Astrocyte (in vitro differentiated cells and primary cell): ENCODE measurements around the gene LSM2. TPM values are rescaled to one million over a fixed set of nuclear protein-coding genes. Genes with fewer than 3 reads are reported as not detected.

Experiments used
- DNase-seq: peaks from one replicate; pipeline ENCODE4 v3.0.0-alpha.2; 2010; ENCODE audit warnings: low read depth
- FAIRE-seq: peaks from 2 replicates; lab custom pipeline; 2011; peaks lifted over from hg19 to GRCh38; lab: Jason Lieb, UNC
- H2AFZ ChIP-seq: 2 replicates; pipeline ENCODE4 v1.6.0; 2012; ENCODE audit warnings: low read depth, low read length, inconsistent platforms
- H3K27ac ChIP-seq: 2 replicates; pipeline ENCODE4 v1.5.1; 2011; ENCODE audit warnings: low read depth, low read length, inconsistent platforms
- H3K27me3 ChIP-seq: 2 replicates; pipeline ENCODE4 v1.6.0; 2011; ENCODE audit warnings: low read length, inconsistent platforms; ENCODE audit not compliant: insufficient read depth
- H3K36me3 ChIP-seq: 2 replicates; pipeline ENCODE4 v1.5.1; 2011; ENCODE audit warnings: low read length, inconsistent platforms; ENCODE audit not compliant: insufficient read depth
- H3K4me1 ChIP-seq: 2 replicates; pipeline ENCODE4 v1.5.1; 2011; ENCODE audit warnings: low read length, inconsistent platforms; ENCODE audit not compliant: insufficient read depth
- H3K4me2 ChIP-seq: 2 replicates; pipeline ENCODE4 v1.6.0; 2012; ENCODE audit warnings: low read length, inconsistent platforms
- H3K4me3 ChIP-seq: 2 replicates; pipeline ENCODE4 v1.5.1; 2011; ENCODE audit warnings: low read depth, mild to moderate bottlenecking, low read length, inconsistent platforms; ENCODE audit not compliant: insufficient read depth
- H3K79me2 ChIP-seq: 2 replicates; pipeline ENCODE4 v1.6.0; 2012; ENCODE audit warnings: mild to moderate bottlenecking, low read length, inconsistent platforms; ENCODE audit not compliant: insufficient read depth
- H3K9ac ChIP-seq: 2 replicates; pipeline ENCODE4 v1.6.0; 2012; ENCODE audit warnings: mild to moderate bottlenecking, low read length, inconsistent platforms
- H3K9me3 ChIP-seq: 2 replicates; pipeline ENCODE4 v1.5.1; 2012; ENCODE audit warnings: low read depth, mild to moderate bottlenecking, low read length, inconsistent platforms; ENCODE audit not compliant: insufficient read depth
- H4K20me1 ChIP-seq: 2 replicates; pipeline ENCODE4 v1.6.0; 2012; ENCODE audit warnings: low read length, inconsistent platforms; ENCODE audit not compliant: insufficient read depth
- H3K27ac Mint-ChIP-seq: one replicate; pipeline ENCODE4 v1.8.0; 2021; ENCODE audit warnings: mild to moderate bottlenecking, mixed read lengths; ENCODE audit not compliant: unreplicated experiment
- H3K27me3 Mint-ChIP-seq: one replicate; pipeline ENCODE4 v1.8.0; 2021; ENCODE audit warnings: low read depth, mixed read lengths; ENCODE audit not compliant: unreplicated experiment
- H3K36me3 Mint-ChIP-seq: one replicate; pipeline ENCODE4 v1.8.0; 2021; ENCODE audit warnings: low read depth, mixed read lengths; ENCODE audit not compliant: unreplicated experiment
- H3K4me1 Mint-ChIP-seq: one replicate; pipeline ENCODE4 v1.8.0; 2021; ENCODE audit warnings: low read depth, mixed read lengths; ENCODE audit not compliant: unreplicated experiment
- H3K4me3 Mint-ChIP-seq: one replicate; pipeline ENCODE4 v1.8.0; 2021; ENCODE audit warnings: mild to moderate bottlenecking, moderate library complexity, mixed read lengths; ENCODE audit not compliant: unreplicated experiment
- H3K9me3 Mint-ChIP-seq: one replicate; pipeline ENCODE4 v1.8.0; 2021; ENCODE audit warnings: mild to moderate bottlenecking, mixed read lengths; ENCODE audit not compliant: unreplicated experiment
- EZH2 ChIP-seq: IDR thresholded peaks from 2 replicates; pipeline ENCODE4 v1.6.1; 2012; ENCODE audit warnings: mild to moderate bottlenecking, low read length, inconsistent platforms; ENCODE audit not compliant: insufficient read depth
- total RNA-seq: library from RNA; stranded (reverse); gene quantifications from 2 replicates; pipeline ENCODE4 v1.2.1, GENCODE V29; 2021
- TF ChIP-seq, protein P1 (sequence below): IDR thresholded peaks from 2 replicates; pipeline ENCODE4 v1.5.1; 2011; ENCODE audit warnings: low read depth, mild to moderate bottlenecking, inconsistent platforms, low read length, moderate library complexity; ENCODE audit not compliant: insufficient read depth

Gene LSM2
- total RNA-seq, 1 donor from 2014 or later: 43.8 TPM

DNA sequence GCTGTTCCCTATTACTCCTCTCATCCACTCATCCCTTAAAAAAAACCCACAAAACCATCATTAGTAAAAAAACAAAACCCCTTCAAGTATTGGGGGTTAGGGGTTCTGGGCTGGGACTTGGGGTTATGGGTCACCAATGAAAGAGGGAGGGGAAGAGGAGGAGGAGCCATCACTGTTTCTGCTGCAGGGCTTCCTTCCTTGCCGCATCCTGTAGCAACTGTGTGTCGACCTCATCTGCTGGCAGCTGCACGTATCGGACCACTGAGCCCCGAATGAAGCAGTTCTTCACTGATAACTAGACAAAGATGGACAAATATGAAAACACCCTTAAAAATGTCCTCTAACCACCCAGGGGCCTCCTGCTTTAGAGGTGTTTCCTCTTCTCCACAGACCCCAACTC, 9.2 kb downstream of the LSM2 start:
- peaks cover 10% of the 10 kb centered on the region for H3K4me1 Mint-ChIP-seq
- no peak overlapping the region for H3K9ac ChIP-seq
- H2AFZ ChIP-seq: no peak overlapping the region
- TF ChIP-seq, protein P1, sequence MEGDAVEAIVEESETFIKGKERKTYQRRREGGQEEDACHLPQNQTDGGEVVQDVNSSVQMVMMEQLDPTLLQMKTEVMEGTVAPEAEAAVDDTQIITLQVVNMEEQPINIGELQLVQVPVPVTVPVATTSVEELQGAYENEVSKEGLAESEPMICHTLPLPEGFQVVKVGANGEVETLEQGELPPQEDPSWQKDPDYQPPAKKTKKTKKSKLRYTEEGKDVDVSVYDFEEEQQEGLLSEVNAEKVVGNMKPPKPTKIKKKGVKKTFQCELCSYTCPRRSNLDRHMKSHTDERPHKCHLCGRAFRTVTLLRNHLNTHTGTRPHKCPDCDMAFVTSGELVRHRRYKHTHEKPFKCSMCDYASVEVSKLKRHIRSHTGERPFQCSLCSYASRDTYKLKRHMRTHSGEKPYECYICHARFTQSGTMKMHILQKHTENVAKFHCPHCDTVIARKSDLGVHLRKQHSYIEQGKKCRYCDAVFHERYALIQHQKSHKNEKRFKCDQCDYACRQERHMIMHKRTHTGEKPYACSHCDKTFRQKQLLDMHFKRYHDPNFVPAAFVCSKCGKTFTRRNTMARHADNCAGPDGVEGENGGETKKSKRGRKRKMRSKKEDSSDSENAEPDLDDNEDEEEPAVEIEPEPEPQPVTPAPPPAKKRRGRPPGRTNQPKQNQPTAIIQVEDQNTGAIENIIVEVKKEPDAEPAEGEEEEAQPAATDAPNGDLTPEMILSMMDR: no peak
- no peak for TF ChIP-seq EZH2
- no peaks in the 10 kb centered on the region for H4K20me1 ChIP-seq
- no peaks in the 10 kb centered on the region for H3K27me3 Mint-ChIP-seq
- H3K36me3 Mint-ChIP-seq: peaks cover 2% of the 10 kb centered on the region
- no peaks in the 10 kb centered on the region for H3K9me3 ChIP-seq
- H3K9me3 Mint-ChIP-seq: no peaks in the 10 kb centered on the region
- no peak overlapping the region for H3K4me2 ChIP-seq
- FAIRE-seq (no peak), DNase-seq (no peak)
- H3K4me3 Mint-ChIP-seq: no peak overlapping the region
- H3K4me3 ChIP-seq: no peak overlapping the region
- H3K79me2 ChIP-seq: peaks cover 33% of the 10 kb centered on the region
- no peak overlapping the region for H3K27ac ChIP-seq
- no peak overlapping the region for H3K27ac Mint-ChIP-seq
- H3K4me1 ChIP-seq: peaks cover 16% of the 10 kb centered on the region
- peaks cover 5% of the 10 kb centered on the region for H3K36me3 ChIP-seq
- H3K27me3 ChIP-seq: no peaks in the 10 kb centered on the region

DNA sequence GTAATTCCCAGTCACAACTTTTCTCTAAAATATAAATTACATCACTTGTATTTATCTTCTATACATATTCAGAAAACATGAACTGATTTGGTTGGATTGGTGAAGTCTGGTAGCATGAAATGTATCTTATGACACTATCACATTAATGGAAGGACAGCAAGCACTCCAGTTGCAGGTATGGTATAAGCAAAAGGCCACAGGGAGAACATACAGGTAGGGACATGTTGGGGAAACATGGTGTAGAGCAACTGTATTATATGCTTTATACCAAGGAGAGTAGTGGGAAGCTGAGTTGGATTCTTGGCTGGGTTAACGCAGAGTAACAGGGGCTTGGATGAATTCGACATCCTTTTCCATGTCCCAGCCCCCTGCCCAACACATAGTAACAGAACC, 9.8 kb downstream of the LSM2 start:
- Mint-ChIP-seq H3K27me3 (no peaks in the 10 kb centered on the region), H3K4me1 (peaks cover 11% of the 10 kb centered on the region), H3K36me3 (peaks cover 3% of the 10 kb centered on the region), H3K27ac (no peak overlapping the region), H3K9me3 (no peaks in the 10 kb centered on the region), H3K4me3 (peak overlapping the region; percentile 64)
- FAIRE-seq (no peak), DNase-seq (no peak)
- H3K4me2 ChIP-seq: no peak overlapping the region
- no peaks in the 10 kb centered on the region for H3K27me3 ChIP-seq
- peaks cover 21% of the 10 kb centered on the region for H3K4me1 ChIP-seq
- TF ChIP-seq, protein P1: no peak
- no peak for TF ChIP-seq EZH2
- H3K9ac ChIP-seq: no peak overlapping the region
- H3K27ac ChIP-seq: no peak overlapping the region
- peaks cover 38% of the 10 kb centered on the region for H3K79me2 ChIP-seq
- peaks cover 8% of the 10 kb centered on the region for H3K36me3 ChIP-seq
- H2AFZ ChIP-seq: no peak overlapping the region
- H4K20me1 ChIP-seq: peaks cover 4% of the 10 kb centered on the region
- H3K9me3 ChIP-seq: no peaks in the 10 kb centered on the region
- H3K4me3 ChIP-seq: no peak overlapping the region

DNA sequence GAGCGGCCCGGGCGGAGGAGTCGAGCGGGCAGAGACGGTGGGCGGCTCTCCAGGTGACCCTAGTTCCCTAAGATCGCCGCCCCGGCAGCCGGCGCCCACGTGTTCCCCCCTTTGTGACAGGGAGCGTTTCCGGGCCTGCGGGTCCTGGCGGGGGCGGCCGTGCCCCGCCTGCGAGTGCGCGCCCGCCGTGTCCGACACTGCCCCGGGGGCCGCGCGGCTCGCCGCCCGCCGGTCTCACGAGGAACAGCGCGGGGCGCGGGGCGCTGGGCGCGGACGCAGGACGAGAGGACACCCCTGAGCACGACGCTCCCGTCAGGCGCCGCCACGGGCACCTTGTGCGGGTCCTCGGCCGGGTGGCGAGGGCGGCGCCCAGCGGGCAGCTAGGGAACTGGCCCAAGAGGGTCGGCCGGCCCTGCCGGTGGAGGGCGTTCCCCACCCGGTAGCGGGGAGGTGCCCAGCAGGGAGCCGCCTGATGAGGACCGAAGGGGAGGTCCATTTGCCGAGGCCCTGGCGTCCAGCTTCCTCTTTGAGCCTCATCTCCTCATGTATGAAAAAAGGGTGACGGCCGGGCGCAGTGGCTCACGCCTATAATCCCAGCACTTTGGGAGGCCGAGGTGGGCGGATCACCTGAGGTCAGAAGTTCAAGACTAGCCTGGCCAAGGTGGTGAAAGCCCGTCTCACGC, 11.0 kb downstream of the LSM2 start, which contains the start of gene VARS1:
Gene VARS1, minus strand, starts transcription at position 137 of the 683 bp plus-strand sequence. CDS start 535 bp downstream, outside the sequence.
- Mint-ChIP-seq H3K27me3 (no peaks in the 10 kb centered on the region), H3K4me1 (peaks cover 11% of the 10 kb centered on the region), H3K4me3 (peak within 1 kb of the TSS; percentile 99), H3K27ac (peak within 1 kb of the TSS; percentile 98), H3K9me3 (no peaks in the 10 kb centered on the region), H3K36me3 (peaks cover 10% of the 10 kb centered on the region)
- Histone ChIP-seq H3K27ac (peak within 1 kb of the TSS; percentile 94), H3K79me2 (peaks cover 42% of the 10 kb centered on the region), H3K4me2 (peak within 1 kb of the TSS; percentile 89), H2AFZ (peak within 1 kb of the TSS; percentile 77), H3K36me3 (peaks cover 16% of the 10 kb centered on the region), H3K27me3 (no peaks in the 10 kb centered on the region), H3K4me1 (peaks cover 21% of the 10 kb centered on the region), H3K4me3 (peak within 1 kb of the TSS; percentile 79), H3K9me3 (no peaks in the 10 kb centered on the region), H4K20me1 (peaks cover 11% of the 10 kb centered on the region), H3K9ac (peak within 1 kb of the TSS; percentile 94)
- DNase-seq: peak; percentile 72
- FAIRE-seq: no peak
- TF ChIP-seq, protein P1: peak; percentile 40
- no peak for TF ChIP-seq EZH2
